GM18511 (cell line): ENCODE measurements around the gene URI1.
"Not testable (repeated sequence)": the region's sequence is repeated elsewhere in the genome, so short reads cannot be mapped to it uniquely, and the experiment has no call there.

Experiments used
- ATAC-seq: cut with Tn5 transposase; IDR thresholded peaks from one replicate; pipeline ENCODE4 v1.9.1; 2021; ENCODE audit warnings: mild to moderate bottlenecking, moderate library complexity; ENCODE audit not compliant: unreplicated experiment

Gene URI1

GRCh38 chr19:29941828-29942403 is at the start of gene URI1:
URI1 (plus strand) TSS chr19:29942239; CDS start chr19:29942548, 309 bp downstream.
- ATAC-seq: peak; percentile 89

GRCh38 chr19:29893606-29894284 is 48.3 kb upstream of the URI1 start:
- no peak for ATAC-seq

GRCh38 chr19:29896802-29897201 is 45.2 kb upstream of the URI1 start:
- no peak for ATAC-seq

- no peak for ATAC-seq
Measured at GRCh38 chr19:29897466-29897865, 44.6 kb upstream of the URI1 start.

GRCh38 chr19:29904017-29904416 is 38.0 kb upstream of the URI1 start:
- no peak for ATAC-seq

GRCh38 chr19:29908963-29909944 is 32.8 kb upstream of the URI1 start:
- ATAC-seq: no peak

GRCh38 chr19:29914933-29915332 is 27.1 kb upstream of the URI1 start:
- no peak for ATAC-seq

GRCh38 chr19:29915832-29916231 is 26.2 kb upstream of the URI1 start:
- not testable (repeated sequence) for ATAC-seq

GRCh38 chr19:29917911-29918310 is 24.1 kb upstream of the URI1 start:
- ATAC-seq: no peak

- ATAC-seq: no peak
Measured at GRCh38 chr19:29918891-29919290, 23.1 kb upstream of the URI1 start.

- no peak for ATAC-seq
Measured at GRCh38 chr19:29922972-29923371, 19.1 kb upstream of the URI1 start.

- ATAC-seq: no peak
Measured at GRCh38 chr19:29923653-29924052, 18.4 kb upstream of the URI1 start.

- no peak for ATAC-seq
Measured at GRCh38 chr19:29926031-29926430, 16.0 kb upstream of the URI1 start.

- no peak for ATAC-seq
Measured at GRCh38 chr19:29926801-29927200, 15.2 kb upstream of the URI1 start.

GRCh38 chr19:29927944-29928625 is 14.0 kb upstream of the URI1 start:
- ATAC-seq: no peak

- peak; percentile 87 for ATAC-seq
Measured at GRCh38 chr19:29928831-29929230, 13.2 kb upstream of the URI1 start.

- no peak for ATAC-seq
Measured at GRCh38 chr19:29934257-29934656, 7.8 kb upstream of the URI1 start.

GRCh38 chr19:29934781-29935180 is 7.3 kb upstream of the URI1 start:
- ATAC-seq: no peak

GRCh38 chr19:29936409-29936808 is 5.6 kb upstream of the URI1 start:
- no peak for ATAC-seq

- ATAC-seq: no peak
Measured at GRCh38 chr19:29939628-29940027, 2.4 kb upstream of the URI1 start.

GRCh38 chr19:29940971-29941585 is 961 bp upstream of the URI1 start:
- ATAC-seq: no peak
